Body of pancreas (tissue), 4 donors: Measurements from ENCODE around the gene P2RX5. TPM values are rescaled to one million over a fixed set of nuclear protein-coding genes. Genes with fewer than 3 reads are reported as not detected.

Source experiments
- ATAC-seq: fragments of 150-250 bp; one replicate; pipeline ENCODE4 v1.9.1; 2016
- DNase-seq, 4 donors: peaks; one replicate each; pipeline ENCODE4 v3.0.0-alpha.2; 2019
- H3K27ac ChIP-seq, 4 donors: fragments of 200-600 bp; sonication (generic); 1 replicate in 3 of 4; 2 replicates in 1 of 4; pipeline versions ENCODE4 v1.5.1 to v1.6.1; 2016 to 2019; ENCODE audit warnings: mild to moderate bottlenecking in 1 of 4, mixed read lengths in 1 of 4, moderate library complexity in 1 of 4
- H3K27me3 ChIP-seq, 2 donors: fragments of 200-600 bp; sonication (generic); one replicate each; pipeline ENCODE4 v1.6.0; 2016; ENCODE audit warnings: mild to moderate bottlenecking in 1 of 2
- H3K36me3 ChIP-seq, 2 donors: fragments of 200-600 bp; sonication (generic); replicated peaks in 1 of 2; 2 replicates each; pipeline ENCODE4 v1.5.1; 2016; ENCODE audit warnings: low read depth in 2 of 2; ENCODE audit not compliant: insufficient read depth in 1 of 2
- H3K4me1 ChIP-seq: fragments of 200-600 bp; sonication (generic); one replicate; pipeline ENCODE4 v1.6.0; 2016
- H3K4me3 ChIP-seq, 2 donors: fragments of 200-600 bp; sonication (generic); 1 replicate in 1 of 2; 2 replicates in 1 of 2; pipeline ENCODE4 v1.5.1; 2016 to 2019
- H3K9me3 ChIP-seq, 3 donors: fragments of 200-600 bp; sonication (generic); 1 replicate in 2 of 3; 2 replicates in 1 of 3; pipeline ENCODE4 v1.5.1; 2016
- CTCF ChIP-seq, 7 experiments: fragments of 450-650 bp in 4 of 7; fragments of 200-600 bp in 3 of 7; sonication (generic) in 3 of 7; IDR thresholded peaks; one replicate each; pipeline ENCODE4 v1.5.1; 2016 to 2019; ENCODE audit warnings: antibody characterized with exemption in 7 of 7
- POLR2A ChIP-seq, 3 donors: fragments of 450-650 bp; IDR thresholded peaks; one replicate each; pipeline ENCODE4 v1.6.1; 2016; ENCODE audit warnings: antibody characterized with exemption in 3 of 3, mild to moderate bottlenecking in 2 of 3
- WGBS, 2 donors: methylation state at CpG; one replicate each; pipeline ENCODE4 v1.1.5; 2017; 5-methylcytosine and 5-hydroxymethylcytosine counted together
- intact Hi-C: fragments of 100-400 bp; cut with DNase I; formaldehyde crosslinking; loops from one replicate; pipeline ENCODE4 v1.15.1; 2023
- total RNA-seq, 2 donors: library from RNA; depleted of rRNA; stranded (reverse); fragments of >200 nt; gene quantifications; one replicate each; pipeline ENCODE4 v1.1.0, GENCODE V29; 2016

P2RX5 gene
- total RNA-seq, 2 donors from 2014 or later = 0.52 to 0.99 TPM

GRCh38 chr17:3627769-3628167, 68.2 kb downstream of the P2RX5 start:
- Histone ChIP-seq H3K4me1 (no peaks in the 10 kb centered on the region), H3K36me3 (peaks cover 3 to 26% of the 10 kb centered on the region in 2 donors), H3K27me3 (no peaks in the 10 kb centered on the region), H3K27ac (no peak overlapping the region), H3K9me3 (no peaks in the 10 kb centered on the region), H3K4me3 (no peak overlapping the region)
- 81 to 90% methylated on average over 3 to 11 of the region's 11 CpGs for WGBS, 2 donors
- ATAC-seq = no peak
- no peak for DNase-seq
- TF ChIP-seq CTCF (IDR thresholded peaks at IDR 0.05) (no peak), POLR2A (IDR thresholded peaks at IDR 0.05) (no peak)
- intact Hi-C loops = no loop called here

GRCh38 chr17:3626831-3627768, 68.9 kb downstream of the P2RX5 start:
- no peak overlapping the region for H3K27ac ChIP-seq
- H3K27me3 ChIP-seq = no peaks in the 10 kb centered on the region
- no peaks in the 10 kb centered on the region for H3K4me1 ChIP-seq
- intact Hi-C loops = no loop called here
- no peak for DNase-seq
- no peak for ATAC-seq
- 80 to 83% methylated on average over 16 of the region's 16 CpGs for WGBS, 2 donors
- H3K9me3 ChIP-seq = no peaks in the 10 kb centered on the region
- TF ChIP-seq CTCF (IDR thresholded peaks at IDR 0.05) = no peak
- no peak for TF ChIP-seq POLR2A (IDR thresholded peaks at IDR 0.05)
- peaks cover 3 to 26% of the 10 kb centered on the region in 2 donors for H3K36me3 ChIP-seq
- no peak overlapping the region for H3K4me3 ChIP-seq

Other genes with a start within 250 kb of the P2RX5 start
- gene SPATA22, start 224.3 kb downstream of the P2RX5 start, total RNA-seq = not detected
- under 1 TPM; 0.66 to 0.78 TPM for gene ASPA, start 220.2 kb downstream of the P2RX5 start, total RNA-seq
- under 1 TPM in 1 of 2 donors, not detected in 1; 0.33 TPM for gene TRPV3, start 138.3 kb downstream of the P2RX5 start, total RNA-seq
- 1 to 10 TPM; 4.4 to 6.3 TPM for gene TRPV1, start 86.7 kb downstream of the P2RX5 start, total RNA-seq
- 10 to 100 TPM; 10.4 to 15.2 TPM for gene SHPK, start 59.9 kb downstream of the P2RX5 start, total RNA-seq
- 10 to 100 TPM; 15.8 to 29.3 TPM for gene CTNS, start 59.4 kb downstream of the P2RX5 start, total RNA-seq
- gene TAX1BP3, start 27.6 kb downstream of the P2RX5 start, total RNA-seq = 10 to 100 TPM; 72.9 to 82.7 TPM
- 1 to 10 TPM; 5.9 to 8.3 TPM for gene EMC6, start 27.3 kb downstream of the P2RX5 start, total RNA-seq
- gene HASPIN, start 27.7 kb upstream of the P2RX5 start, total RNA-seq = not detected
- 10 to 100 TPM in 1 of 2 donors, 1 to 10 TPM in 1; 9.1 to 12.9 TPM for gene ITGAE, start 105.0 kb upstream of the P2RX5 start, total RNA-seq
- 10 to 100 TPM; 23.4 to 34.2 TPM for gene NCBP3, start 150.1 kb upstream of the P2RX5 start, total RNA-seq
- 1 to 10 TPM; 9.2 to 9.3 TPM for gene CAMKK1, start 196.9 kb upstream of the P2RX5 start, total RNA-seq
- gene P2RX1, start 220.3 kb upstream of the P2RX5 start, total RNA-seq = 10 to 100 TPM; 39.2 to 45.4 TPM